ENCODE results near the gene MTHFR.
A peak's percentile ranks its signal among the peaks of the same experiment; 100 is the strongest.

MTHFR gene

DNA sequence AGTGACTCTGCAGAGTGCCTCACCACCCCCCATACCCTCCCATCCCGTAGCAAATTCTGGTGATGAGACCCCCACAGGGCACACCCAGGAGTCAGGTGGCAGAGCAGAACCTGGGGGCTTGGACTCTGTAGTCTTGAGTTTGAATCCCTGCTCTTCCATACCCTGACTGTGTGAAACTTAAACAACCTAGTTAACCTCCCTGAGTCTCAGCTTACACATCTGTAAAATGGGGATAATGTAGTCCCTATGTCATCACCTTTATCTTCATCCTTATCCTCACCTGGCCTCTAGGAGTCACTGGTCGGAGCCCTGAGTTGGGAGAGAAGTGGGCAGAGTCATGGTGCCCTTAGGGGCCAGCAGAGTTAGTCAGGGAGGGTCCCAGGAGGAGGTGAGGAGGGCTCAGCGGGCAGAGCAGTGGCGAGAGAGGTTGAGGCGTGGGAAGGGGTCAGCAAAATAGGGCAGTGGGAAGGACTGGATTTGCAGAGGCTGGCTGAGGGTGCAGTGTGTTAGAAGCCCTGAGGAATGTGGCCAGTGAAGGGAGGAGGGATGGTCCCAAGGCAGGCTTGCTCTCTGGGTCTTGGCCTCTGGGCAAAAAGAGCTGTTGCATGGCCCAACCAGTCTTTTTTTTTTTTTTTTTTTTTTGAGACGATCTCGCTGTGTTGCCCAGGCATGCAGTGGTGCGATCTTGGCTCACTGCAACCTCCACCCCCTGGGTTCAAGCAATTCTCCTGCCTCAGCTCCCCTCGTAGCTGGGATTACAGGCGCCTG lies 25.2 kb downstream of the MTHFR start:
- no peak for DNase-seq

DNA sequence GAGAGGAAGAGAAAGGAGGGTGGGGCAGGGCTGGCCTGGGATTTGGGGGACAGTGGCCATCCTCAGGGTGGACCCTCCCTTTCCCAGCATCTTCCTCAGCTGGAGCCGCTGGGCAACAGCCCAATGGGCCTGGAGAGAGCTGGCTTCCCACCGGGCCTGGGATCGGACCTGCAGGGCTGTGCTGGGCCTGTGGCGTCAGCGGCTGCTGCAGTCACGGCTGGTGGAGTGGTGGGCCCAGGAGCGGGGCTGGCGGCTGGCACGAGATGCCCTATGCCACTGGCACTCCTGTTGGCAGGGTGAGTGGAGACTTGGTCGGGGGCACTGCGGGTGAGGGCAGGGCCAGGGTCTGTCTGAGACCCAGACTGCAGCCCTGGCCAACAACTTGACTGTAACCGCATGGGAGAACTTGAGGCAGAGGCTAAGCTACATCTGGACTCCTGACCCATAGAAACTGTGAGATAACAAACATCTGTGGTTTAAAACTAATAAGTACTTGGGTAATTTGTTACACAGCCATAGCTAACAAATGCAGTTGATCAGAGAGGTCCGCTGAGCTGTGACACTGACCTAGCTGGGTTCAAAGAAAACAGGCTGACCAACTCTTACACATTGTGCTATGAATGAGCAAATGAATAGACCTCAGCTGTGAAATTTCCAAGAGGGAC lies 25.9 kb downstream of the MTHFR start:
- DNase-seq: no peak

GRCh38 chr1:11778844-11779623 lies 26.7 kb downstream of the MTHFR start:
- no peak for DNase-seq

DNA sequence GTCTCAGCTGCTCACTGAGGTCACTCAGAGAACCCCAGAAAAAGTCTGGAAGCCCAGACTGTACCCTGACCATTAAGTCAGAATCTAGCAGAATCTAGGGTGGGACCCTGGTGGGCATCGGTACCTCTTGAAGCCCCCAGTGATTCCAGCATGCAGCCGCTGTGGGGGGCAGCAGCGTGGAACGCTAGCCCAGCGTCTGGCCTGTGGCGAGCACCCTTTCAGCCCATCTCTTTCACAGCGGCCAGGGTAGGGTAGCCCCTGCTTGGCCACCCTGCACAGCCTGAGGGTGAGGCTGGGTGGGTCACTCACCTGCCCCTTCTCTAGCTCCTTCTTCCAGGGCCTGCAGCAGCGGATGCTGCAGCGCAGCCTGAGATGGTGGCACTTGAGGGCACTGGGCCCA lies 27.4 kb downstream of the MTHFR start:
- no peak for DNase-seq

DNA sequence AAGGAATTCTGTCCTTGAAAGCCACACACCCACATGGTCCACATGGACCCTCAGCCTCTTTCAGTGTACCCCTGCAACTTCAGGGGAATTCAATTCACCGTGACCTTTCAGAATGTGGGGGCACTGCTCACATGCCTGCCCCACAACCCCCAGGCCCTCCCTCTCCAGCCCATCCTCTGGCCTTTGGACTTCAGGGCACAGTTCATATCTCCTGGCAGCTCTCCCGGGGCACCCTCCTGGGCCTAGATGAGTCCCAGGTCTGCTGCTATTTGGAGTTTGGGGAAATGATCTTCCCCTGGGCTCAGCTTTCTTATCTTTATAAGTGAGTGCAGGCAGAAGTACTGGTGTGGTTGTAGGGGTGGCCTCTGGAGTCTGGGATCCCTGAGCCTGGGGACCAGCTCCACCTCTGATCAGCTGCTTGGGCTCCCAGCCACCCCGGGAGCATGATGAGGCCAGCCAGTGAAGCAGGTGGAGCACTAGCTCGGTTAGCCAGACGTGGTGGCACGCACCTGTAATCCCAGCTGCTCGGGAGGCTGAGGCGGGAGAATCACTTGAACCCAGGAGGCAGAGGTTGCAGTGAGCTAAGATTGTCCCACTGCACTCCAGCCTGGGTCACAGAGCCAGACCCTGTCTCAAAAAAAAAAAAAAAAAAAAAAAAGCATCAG lies 28.0 kb downstream of the MTHFR start:
- no peak for DNase-seq

DNA sequence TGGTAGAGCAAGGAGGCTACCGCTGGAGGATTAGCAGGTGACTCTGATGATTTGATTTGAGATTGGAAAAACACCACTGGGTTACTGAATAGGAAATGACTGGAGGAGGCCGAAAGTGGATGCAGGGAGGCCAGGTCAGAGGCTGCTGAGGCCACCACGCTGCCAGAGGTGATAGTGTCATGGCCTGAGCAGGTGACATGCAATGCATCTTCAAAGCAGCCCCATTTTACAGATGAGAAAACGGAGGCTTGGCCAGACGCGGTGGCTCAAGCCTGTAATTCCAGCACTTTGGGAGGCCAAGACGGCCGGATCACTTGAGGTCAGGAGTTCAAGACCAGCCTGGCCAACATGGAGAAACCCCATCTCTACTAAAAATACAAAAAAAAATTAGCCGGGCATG lies 31.0 kb downstream of the MTHFR start:
- DNase-seq: no peak

- no peak for DNase-seq
These were observed 33.3 kb downstream of the MTHFR start for GRCh38 chr1:11772458-11772857.

DNA sequence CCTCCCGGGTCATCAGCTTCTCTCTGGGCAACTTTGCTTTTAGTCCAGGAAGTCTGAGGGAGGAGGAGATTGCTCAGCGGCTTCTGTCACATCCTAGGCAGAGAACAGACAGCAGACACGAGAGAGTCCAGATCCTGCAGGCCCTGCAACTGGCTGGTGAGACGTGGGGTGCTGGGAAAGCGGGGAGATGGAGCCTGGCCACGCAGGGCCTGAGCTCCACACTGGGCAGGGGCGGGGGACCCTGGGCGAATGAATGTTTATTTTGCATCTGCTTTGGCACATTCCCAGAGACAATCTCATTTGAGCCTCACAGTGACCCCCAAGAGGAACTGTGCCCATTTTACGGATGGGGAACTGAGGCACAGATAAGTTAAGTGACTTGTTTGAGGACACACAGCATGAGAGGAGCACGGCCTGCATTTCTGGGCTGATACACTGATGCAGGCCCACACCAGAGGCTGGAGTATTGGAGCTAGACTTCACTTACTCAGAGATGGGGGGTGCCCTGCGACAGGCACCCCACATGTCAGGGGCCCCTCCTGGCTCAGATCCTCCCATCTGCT lies 34.2 kb downstream of the MTHFR start:
- DNase-seq: no peak

DNA sequence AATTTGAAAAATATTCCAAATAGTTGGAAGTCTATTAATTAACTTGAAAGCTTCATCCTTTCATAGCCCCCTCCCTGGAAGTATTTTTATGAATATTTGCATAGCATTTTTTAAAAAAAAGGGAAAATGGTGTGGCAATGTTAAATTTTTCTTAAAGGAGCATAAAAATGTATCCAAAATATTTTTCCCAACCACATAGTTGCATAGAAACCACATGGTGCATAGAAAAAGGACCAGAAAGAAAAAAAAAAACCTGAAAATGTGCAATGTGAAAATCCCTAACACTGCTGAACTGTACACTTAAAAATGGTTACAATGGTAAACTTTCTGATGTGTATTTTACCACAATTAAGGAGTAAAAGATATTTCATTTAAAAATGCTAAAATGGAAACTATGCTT lies 35.8 kb downstream of the MTHFR start:
- no peak for DNase-seq

GRCh38 chr1:11769274-11769673 lies 36.5 kb downstream of the MTHFR start:
- no peak for DNase-seq

DNA sequence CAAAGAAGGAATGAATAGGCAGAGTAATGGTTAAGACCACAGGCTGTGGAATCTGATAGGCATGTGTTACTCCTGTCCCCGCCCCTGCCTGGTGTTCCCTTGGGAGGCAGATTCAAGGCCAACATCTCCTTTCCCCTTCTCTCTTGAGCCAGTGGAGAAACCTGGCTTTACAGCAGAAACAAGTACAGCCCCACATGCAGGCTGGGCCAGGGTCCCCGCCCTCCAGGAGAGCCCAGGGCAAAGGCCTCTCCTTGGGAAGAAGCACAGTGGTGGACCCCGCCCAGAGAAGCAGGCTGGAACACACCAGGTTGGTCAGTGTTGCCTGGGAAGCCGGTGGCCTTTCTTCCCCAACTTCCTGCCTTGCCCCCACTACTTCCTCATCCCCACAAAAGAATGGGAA lies 36.9 kb downstream of the MTHFR start:
- DNase-seq: no peak

- no peak for DNase-seq
These were observed 37.7 kb downstream of the MTHFR start for GRCh38 chr1:11767922-11768704.

GRCh38 chr1:11766429-11766776 lies 39.4 kb downstream of the MTHFR start:
- no peak for DNase-seq

DNA sequence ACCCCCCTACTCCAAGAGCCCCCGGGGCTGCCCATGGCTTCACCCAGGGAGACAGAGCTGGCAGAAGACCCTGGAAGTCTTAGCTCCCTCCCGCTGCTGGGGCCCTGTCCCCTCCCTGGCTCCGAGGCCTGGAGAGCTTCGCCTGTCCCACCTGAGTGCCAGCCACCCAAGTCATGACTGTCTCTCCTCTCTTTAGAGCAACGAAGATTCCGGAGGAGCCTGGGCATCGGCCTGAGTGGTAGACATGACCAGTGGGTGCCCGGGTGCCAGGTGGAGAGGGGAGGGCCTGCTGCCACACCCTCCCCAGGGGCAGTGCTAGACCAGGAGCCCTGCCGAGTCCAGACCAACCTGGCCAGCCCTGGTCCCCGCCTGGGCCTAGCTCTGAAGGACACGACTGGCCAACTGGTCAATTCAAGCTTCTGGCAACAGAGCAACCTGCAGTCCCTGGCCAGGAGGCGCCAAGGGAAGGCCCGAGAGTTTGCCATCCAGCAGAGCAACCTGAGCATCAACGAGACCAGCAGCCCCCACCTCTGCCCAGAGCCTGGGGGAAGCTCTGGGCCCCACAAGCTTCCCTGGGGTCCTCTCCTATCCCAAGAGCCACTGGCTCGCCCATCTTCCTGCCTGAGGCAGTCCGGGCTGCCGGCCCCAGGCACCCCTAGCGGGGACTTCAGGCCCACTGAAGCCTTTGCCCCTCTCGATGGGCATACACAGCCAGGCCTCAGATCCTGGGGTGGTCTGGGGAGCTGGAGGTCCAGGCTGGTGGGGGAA lies 39.9 kb downstream of the MTHFR start:
- DNase-seq: no peak

DNA sequence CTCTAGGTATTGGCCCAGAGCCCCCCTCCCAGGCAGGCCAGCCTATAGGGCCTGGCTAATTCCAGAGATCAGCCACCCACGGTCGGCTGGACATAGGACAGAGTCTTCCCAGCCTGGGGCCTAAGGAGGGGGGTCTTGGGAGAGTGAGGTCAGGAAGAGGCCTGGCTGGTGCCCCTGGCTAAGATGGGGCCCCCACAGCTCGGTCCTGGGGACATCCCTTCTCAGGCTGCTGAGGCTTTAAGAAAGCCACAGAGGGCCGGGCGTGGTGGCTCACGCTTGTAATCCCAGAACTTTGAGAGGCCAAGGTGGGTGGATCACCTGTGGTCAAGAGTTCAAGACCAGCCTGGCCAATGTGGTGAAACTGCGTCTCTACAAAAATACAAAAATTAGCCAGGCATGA lies 41.2 kb downstream of the MTHFR start:
- no peak for DNase-seq

- DNase-seq: no peak
These were observed 41.6 kb downstream of the MTHFR start for GRCh38 chr1:11764115-11764514.

DNA sequence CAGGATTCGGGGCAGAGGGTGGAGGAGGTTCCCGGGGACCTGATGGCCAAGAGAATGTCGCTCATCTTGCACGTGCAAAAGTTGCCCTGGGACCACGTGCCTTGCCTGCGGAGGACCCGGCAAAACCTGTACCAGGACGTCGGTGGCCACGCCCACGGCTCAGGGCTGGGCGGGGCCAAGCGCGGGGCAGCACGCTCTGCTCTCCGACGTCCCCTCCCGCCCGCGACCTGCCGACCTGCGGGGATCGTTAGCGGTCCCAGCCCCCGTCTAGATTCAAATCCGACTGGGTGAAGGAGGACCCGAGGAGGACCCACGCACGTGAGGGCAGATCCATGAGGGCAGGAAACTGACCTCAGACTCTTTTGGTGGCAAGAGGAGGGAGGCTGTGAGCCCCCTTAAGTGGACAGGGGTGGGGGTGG lies 43.8 kb downstream of the MTHFR start, which contains the start of gene C1orf167:
C1orf167 (plus strand) TSS at position 206 of the 419 bp plus-strand sequence. CDS start 2,208 bp downstream, outside the sequence.
- peak; percentile 27 to 30 for DNase-seq

DNA sequence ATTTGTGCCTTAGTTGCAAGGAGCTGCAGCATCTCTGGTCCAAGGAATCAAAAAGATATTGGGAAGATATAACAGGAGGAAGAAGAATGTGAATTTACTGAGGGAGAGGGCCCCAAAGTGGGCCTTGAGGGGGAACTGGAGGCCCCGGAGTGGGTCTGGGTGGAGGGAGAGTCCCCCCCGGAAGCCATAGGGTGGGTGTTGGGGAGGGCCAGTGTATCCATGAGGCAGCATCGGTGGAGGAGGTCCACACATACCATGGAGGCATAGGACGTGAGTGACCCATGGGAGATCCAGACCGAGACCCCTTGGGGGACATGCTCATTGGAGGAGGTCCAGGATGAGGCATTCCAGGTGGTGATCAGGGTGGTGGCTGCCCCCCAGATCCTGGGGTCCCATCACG lies 44.5 kb downstream of the MTHFR start:
- no peak for DNase-seq

GRCh38 chr1:11759791-11760190 lies 46.0 kb downstream of the MTHFR start:
- no peak for DNase-seq

- DNase-seq: no peak
These were observed 48.7 kb downstream of the MTHFR start for GRCh38 chr1:11757047-11757446.

GRCh38 chr1:11753555-11754208 lies 52.1 kb downstream of the MTHFR start:
- DNase-seq: no peak

All from stimulated activated CD4-positive, alpha-beta T cell treated with anti-CD3 and anti-CD28 coated beads, Interleukin-2, amount 100 ng/mL, for 48 hours (primary cell).